T follicular helper cell (primary cell): ENCODE measurements around the gene HSD17B2.
"Not testable (repeated sequence)": the region's sequence is repeated elsewhere in the genome, so short reads cannot be mapped to it uniquely, and the experiment has no call there.

Experiments
- DNase-seq: peaks from one replicate; pipeline ENCODE4 v3.0.0-alpha.2; 2020; ENCODE audit warnings: low read depth
- total RNA-seq, 2 experiments: gene quantifications; one replicate each; lab custom pipeline; 2026; lab: John Stamatoyannopoulos, UW

The HSD17B2 gene, protein sequence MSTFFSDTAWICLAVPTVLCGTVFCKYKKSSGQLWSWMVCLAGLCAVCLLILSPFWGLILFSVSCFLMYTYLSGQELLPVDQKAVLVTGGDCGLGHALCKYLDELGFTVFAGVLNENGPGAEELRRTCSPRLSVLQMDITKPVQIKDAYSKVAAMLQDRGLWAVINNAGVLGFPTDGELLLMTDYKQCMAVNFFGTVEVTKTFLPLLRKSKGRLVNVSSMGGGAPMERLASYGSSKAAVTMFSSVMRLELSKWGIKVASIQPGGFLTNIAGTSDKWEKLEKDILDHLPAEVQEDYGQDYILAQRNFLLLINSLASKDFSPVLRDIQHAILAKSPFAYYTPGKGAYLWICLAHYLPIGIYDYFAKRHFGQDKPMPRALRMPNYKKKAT
- 0 reads per million in 2 experiments for total RNA-seq

DNA sequence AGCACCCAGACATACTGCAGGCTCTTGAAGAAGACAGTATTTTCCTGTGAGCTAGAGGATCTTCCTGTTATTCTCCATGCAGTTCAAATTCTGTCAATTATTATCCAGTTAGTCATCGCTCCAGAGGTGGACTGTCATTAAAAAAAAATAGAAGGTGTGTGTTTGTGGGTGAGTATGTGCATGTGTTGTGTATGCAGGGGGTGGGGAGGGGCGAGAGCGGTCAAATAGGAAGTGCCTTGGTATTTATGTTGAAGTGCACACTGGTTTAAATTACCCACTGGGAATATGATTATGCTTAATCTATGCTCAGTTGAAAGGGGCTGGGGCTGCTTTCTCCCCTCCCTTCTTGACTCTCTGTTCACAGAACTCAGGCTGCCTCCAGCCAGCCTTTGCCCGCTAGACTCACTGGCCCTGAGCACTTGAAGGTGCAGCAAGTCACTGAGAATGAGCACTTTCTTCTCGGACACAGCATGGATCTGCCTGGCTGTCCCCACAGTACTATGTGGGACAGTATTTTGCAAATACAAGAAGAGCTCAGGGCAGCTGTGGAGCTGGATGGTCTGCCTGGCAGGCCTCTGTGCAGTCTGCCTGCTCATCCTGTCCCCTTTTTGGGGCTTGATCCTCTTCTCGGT lies at the start of gene HSD17B2:
TSS of gene HSD17B2 (plus strand) at position 273 of the 632 bp plus-strand sequence. CDS start at position 445, 172 bp downstream.
- DNase-seq = no peak

DNA sequence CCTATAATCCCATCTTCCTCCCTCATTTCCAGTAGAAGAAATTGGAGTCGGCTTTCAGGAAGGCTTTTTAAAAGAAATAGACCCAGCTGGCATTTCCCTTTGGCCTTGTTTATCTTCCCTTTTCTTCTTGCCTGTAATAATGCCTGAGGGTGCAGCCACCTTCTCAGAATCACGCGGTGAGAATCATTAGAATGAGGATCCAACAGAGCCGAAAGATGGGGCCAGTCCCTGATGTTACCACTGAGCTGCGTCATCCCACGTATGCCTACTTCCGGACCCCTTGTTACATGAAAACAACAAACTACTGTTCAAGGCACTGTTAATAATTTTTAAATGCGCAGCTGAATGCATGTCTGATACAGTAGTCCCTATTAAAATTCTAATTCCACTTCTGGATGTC lies 47.9 kb upstream of the HSD17B2 start:
- no peak for DNase-seq

DNA sequence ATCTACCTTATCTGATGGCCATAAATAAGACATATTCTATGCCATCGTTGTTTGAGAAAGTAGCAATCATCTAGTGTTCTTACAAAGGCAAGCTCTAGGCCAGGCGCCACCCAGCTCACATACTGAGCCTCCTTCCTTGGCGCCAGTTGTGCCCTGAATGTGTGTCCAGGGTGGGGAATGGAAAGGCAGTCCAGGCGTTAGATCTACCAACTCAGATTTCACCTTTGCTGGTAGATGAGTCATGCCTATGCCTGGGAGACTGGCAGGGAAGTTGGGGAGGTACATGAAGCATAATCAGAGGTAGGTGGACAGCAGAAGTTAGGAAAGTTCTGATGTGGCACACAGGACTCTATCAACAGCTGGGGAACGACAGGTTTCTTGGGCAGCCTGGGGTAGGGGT lies 47.3 kb upstream of the HSD17B2 start:
- DNase-seq = no peak

DNA sequence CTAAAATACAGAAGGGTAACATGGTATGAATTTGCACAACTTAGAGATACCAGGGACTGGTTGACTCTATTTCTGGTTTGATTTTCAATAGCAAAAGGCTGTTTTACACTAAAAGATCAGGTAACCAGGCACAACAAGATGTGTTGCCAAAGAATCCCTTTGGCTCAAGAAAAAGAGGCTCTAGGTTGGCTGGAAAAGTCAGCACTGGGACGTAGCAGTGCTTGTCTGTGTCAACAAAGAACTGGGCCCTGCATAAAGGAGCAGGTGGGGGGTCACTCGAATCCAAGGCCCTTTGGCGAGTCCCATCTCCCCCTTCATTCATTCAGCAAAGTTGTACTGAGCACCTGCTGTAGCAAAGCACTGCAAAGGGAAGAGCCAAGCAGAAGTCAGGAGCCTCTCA lies 42.2 kb upstream of the HSD17B2 start:
- DNase-seq = no peak

DNA sequence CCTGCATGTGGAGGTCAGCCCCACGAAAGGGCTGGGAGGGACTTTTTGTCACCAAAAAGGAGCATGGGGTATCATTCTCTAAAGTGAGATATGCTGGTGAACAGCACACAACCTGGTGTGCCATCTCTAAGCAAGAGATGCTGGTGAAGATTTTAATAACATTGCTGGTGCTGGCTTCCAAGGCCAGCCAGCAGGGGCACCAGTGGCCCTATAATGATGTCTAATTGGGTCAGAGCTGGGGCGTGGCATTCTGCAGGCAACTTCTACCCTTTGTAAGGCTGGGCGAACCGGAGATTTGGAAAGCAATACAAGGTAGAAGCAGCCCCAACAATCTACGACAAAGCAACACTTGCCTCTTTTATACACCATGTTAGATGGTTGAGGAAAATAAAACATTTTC lies 40.6 kb upstream of the HSD17B2 start:
- no peak for DNase-seq

DNA sequence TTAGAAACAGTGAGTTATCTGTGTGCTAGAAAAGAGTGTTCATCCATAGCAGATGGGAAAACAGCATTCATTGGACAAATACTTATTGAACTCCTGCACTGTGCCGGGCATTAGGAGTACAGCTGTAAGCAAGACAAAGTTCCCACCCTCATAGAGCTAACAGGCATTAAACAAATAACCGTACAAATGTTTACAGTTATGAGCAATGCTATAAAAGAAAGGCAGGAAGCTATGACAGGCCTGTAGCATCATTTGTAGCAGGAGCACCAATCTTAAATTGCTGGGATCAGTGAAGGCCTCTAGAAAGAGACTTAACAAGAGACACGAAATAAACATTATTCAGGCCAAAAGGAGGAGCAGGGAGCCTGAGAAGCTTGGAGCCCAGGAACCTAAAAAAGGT lies 39.4 kb upstream of the HSD17B2 start:
- no peak for DNase-seq

DNA sequence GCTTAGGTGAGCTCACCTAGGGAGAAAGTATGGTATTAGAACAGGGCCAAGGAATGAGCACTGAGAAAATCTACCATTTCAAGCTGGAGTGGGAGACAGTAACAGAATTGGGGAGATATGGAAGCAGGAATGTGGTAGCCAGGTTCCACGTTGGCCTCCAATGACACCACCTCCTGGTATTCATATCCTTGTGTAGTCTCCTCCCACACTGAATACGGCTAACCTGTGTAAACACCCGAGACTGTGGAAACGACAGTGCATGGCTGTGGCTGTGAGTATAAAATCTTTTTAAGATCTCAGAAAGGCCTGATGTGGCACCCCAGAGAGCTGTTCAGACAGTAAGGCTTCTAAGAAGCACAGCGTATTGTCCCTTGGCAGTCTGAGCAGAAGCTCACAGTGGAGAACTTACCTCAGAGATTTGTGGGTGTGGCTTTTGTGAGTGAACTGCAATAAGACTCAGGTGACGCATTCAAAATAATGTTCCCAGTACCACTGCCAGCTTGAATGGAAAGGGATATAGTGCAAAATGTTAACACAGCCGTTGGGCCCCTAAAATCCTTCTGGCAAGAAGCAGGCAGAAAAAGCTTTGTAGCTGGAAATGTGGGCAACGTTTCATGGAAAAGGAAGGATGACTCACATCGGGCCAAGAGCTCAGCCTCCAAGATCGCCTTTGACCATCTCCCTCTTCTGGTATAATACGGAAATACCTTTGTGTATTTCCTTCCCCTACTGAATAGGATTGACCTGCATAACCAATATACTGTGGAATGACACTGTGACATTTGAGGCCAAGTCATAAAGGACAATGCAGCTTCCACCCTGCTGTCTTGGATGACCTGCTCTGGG lies 38.2 kb upstream of the HSD17B2 start:
- DNase-seq = no peak

DNA sequence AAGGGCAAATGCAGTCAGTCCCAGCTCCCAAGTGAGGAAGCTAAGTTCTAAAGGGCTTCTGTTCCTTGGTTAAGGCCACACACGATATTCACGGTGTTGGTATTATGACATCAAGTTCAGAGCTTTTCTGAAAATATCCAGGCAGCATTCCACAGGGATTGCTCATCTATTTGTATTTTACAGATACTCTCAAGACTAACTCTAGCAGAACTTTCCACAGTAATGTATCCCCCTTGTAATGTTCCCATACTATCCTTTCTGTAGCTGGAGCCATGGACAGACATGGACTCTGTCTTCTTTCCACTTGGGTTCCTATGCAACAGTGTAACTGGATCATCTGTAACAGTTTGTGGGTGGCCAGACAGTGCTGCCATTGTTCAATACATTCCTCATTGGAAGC lies 37.3 kb upstream of the HSD17B2 start:
- no peak for DNase-seq

DNA sequence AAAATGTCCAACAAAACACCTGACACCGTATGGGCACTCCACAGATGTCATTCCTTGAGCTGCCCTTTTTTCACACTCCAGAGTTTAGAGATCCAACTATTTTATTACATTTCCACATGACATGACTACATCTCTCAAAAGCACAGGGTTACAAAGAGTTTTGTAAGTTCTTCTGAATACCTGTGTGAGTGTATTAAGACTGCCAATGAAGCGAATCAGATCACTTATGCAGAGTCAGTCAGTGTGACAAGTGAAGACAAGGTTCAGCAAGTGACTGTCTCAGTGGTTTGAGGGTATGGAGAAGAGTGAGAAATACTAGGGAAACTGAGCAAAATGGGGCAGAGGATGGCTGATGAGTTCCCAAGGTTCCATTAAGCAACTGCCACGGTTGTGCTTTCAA lies 32.2 kb upstream of the HSD17B2 start:
- no peak for DNase-seq

DNA sequence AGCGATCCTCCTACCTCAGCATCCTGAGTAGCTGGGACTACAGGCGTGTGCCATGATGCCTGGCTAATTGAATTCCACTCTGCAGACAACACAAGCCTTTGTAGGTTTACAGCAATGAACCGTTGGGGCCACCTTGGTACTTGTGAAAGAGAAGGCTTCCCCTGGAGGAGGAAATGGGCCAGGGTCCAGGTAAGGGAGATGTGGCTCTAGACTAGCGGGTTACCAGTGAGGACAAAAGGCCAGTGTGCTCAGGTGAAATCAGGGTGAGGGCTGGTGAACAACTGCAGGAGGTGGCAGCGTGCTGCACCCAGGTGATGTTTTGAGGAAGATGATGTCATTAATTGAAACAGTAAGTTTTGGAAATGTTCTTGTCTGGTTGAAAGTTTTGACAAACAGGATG lies 30.5 kb upstream of the HSD17B2 start:
- DNase-seq = no peak

DNA sequence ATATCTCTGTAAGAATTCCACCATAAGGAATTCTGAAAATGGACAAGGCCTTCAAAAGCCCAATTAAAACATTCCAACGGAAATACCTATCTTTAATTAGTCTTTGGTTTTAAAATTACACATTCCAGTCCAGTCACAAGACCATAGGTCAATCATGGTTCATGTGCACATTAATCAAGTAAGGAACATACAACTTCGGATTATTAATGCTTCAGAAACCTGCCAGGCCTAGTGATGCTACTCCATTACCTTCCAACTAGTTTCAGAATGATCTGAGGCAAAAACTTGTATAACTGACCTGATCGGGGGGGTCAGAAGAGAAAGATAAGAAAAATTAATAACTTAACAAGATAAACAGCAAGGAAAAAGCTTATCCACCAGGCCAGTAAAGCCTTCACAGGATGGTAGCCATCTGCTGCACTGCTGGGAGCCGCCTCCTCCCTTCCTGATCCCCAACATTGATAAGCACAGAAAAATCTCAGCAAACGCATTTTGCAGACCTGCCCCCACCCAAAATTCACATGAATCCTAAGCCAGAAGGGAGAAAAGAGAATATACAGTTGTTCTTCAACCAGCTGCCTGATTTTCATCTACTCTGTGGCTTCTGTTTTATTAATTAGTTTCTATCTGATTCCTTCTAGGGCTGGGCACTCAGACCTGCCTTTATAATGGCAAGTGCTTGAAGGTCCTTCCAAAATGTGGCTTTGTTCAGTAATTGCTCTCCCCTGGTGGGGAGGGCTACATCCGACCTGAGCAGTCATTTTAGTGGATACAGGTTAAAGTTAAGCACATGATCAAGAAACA lies 29.8 kb upstream of the HSD17B2 start:
- DNase-seq = no peak

DNA sequence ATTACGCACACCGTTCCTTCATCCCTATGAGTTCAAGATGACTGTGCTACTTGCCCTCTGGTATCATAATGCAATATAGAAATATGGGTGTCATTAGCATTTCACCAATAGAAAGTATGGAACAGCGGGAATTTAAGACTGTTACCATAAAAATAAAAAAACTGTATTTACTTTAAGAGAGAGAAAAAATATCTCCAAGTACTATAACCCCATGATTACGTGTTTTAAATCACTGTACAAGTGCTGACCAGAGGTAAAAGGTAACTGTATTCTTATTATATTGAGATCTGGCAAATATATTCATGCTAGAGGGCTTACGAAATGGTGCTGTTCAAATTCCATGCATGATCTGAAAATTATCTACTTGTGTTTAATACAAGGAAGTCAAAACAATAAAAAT lies 29.0 kb upstream of the HSD17B2 start:
- DNase-seq = no peak

DNA sequence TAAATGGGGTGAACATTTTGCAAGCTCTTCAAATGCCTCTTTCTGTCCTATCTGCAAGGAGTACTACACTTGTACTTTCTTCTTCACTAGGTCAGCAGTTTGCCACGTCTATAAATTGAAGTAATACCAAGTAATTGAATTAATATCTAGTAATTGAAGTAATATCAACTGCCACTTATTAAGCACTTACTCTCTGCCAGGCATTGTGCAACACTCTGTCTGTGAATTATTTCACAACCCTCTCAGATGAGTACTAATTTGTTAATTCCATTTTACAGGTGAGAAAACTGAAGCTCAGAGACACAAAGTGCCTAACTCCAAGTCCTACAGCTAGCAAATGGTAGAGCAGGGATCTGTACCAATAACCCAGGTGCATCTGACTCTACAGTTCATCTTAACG lies 27.9 kb upstream of the HSD17B2 start:
- no peak for DNase-seq

DNA sequence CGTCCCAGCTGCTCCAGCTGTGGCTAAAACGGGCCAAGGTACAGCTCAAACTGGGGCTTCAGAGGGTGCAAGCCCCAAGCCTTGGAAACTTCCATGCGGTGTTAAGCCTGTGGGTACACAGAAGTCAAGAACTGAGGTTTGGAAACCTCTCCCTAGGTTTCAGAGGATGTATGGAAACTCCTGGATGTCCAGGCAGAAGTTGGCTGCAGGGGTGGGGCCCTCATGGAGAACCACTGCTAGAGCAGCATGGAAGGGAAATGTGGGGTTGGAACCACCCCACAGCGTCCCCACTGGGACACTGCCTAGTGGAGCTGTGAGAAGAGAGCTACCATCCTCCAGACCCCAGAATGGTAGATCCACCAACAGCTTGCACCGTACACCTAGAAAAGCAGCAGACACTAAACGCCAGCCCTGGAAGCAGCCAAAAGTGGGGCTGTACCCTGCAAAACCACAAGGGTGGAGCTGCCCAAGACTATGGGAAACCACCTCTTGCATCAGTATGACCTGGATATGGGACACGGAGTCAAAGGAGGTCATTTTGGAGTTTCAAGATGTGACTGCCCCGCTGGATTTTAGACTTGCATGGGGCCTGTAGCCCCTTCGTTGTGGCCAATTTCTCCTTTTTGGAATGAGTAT lies 26.0 kb upstream of the HSD17B2 start:
- no peak for DNase-seq

DNA sequence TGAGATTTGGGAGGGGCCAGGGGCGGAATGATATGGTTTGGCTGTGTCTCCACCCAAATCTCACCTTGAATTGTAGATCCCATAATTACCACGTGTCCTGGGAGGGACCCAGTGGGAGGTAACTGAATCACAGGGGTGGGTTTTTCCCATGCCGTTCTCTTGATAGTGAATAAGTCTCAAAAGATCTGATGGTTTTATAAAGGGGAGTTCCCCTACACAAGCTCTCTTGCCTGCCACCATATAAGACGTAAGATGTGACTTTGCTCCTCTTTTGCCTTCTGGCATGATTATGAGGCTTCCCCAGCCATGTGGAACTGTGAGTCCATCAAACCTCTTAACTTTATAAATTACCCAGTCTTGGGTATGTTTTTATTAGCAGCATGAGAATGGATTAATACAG lies 25.3 kb upstream of the HSD17B2 start:
- DNase-seq = not testable (repeated sequence)

DNA sequence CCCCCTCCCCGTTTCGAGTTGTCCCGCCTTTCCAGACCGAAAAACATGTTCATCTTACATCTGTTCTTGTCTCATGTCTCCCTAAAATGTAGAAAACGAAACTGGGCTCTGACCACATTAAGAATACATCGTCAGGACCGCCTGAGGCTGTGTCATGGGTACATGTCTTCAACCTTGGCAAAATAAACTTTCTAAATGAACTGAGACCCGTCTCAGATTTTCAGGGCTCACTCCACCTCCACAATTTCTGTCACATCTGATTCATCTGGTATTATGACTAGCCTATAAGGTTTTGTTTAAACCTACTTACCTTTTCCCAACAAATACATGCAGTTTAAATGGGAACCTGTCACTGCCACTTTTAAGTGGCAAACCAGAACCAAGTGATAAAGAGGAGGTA lies 24.4 kb upstream of the HSD17B2 start:
- DNase-seq = no peak

DNA sequence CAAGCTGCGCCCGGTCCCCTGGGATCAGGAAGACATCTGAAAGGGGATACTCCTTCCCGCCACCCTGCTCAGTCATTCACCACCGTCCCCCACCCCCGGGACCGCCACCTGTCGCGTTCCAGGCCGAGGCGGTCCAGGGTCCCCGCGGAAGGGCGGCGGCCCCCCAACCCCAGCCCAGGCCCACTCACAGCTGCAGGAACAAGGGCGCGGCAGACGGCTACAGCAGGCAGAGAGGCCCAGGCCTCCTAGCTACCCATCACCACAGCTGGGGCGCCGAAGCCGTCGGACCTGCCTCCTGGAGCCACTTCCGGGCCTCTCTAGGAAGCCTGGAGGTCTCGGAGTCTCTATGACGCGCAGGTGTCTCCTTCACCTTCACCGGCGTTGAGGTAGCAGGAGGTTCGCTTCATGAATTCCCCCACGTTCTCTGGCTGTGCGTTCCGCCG lies 23.8 kb upstream of the HSD17B2 start, which contains the start of gene SDR42E1:
TSS of gene SDR42E1 (minus strand) at position 272 of the 443 bp plus-strand sequence. CDS start 10,612 bp downstream, outside the sequence.
- peak; percentile 48 for DNase-seq

DNA sequence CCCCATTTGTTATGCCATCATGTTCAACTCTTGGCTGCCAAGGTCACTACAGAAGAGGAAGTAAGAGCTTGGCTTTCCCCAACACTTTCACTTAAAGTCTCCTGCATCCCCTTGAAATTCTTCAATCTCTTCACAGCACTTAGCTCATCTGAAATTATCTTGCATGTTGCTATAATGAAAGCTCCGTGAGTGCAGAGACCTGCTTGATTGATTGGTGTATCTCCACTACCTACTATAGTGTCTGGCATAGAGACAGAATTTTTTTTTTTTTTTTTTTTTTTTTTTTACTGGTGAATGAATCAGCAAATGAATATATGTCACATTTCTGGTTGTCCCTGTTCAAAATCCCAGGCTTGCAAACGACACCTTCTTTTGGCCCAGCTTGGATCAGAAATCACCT lies 21.9 kb upstream of the HSD17B2 start:
- DNase-seq = no peak

DNA sequence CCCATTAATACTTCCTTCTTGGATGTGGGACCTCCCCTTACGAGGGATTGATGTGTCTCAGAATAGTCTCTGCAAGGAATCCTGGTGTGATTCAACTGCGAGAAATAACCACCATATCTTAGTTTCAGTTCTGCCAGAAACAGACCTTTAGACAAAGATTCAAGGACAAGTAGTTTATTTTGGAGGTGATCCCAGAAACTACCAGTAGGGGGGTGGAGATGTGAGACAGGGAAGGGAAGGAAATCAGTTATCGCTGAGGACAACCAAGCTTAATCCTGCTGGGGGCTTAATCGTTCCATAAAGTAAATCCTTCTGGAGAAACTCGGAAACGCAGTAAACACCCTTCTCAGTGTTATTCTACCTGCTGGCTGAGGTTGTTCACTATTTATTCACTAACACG lies 18.8 kb upstream of the HSD17B2 start:
- DNase-seq = no peak

DNA sequence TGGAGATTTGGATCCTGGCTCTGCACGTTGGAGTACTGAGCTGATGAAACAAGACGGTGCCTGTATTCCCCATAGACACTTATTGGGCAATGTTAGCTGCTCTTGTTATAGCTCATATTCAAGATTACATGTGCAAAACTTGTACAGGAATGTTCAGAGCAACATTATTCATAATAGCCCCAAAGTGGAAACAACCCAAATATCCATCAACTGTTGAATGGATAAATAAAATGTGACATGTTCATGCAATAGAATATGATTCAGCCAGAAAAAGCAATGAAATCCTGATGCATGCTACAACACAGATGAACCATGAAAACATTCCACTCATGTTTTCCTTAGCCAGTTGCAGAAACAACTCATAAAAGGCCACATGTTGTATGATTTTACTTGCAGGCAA lies 18.1 kb upstream of the HSD17B2 start:
- no peak for DNase-seq

DNA sequence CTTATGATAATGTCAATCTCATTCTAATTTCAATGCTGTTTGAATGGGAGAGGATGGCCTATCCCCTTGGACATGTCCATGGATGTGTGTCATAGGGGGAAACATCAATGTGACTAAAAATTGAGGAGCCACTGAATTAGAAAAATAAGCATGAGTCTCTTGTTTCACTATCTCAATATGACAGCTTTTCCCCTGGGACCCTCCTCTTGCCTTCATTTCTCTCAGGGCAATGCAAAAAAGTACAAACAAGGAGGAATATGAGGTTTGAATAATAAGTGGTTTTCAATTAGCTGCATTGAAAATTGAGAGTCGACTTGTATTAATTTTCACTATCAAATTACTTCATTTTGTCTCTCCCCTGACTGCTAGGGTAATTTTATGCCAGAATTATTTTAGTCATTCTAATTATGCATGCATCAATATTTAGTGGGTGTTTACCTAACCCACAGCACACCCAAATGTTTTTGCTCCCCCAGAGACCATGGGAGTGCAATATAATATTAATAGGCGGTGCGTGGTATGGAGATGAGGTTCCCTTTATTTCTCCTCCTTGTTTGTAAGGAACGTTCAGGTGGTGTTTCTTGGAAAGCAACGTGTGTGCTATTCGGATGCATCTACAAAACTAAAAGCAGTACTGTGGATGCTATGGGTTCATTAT lies 17.0 kb upstream of the HSD17B2 start:
- DNase-seq = no peak
